Suprapubic skin (tissue), 4 donors: ENCODE measurements around the gene BMF. TPM values are rescaled to one million over a fixed set of nuclear protein-coding genes. Genes with fewer than 3 reads are reported as not detected.

Experiments
- DNase-seq, 2 donors: peaks; one replicate each; pipeline ENCODE4 v3.0.0-alpha.2; 2019; ENCODE audit warnings: low spot score in 2 of 2
- H3K27ac ChIP-seq: fragments of 200-600 bp; sonication (generic); one replicate; pipeline ENCODE4 v1.5.1; 2019
- H3K27me3 ChIP-seq: fragments of 200-600 bp; sonication (generic); one replicate; pipeline ENCODE4 v1.5.1; 2019
- H3K36me3 ChIP-seq: fragments of 200-600 bp; sonication (generic); one replicate; pipeline ENCODE4 v1.5.1; 2019
- H3K4me1 ChIP-seq: fragments of 200-600 bp; sonication (generic); one replicate; pipeline ENCODE4 v1.5.1; 2019
- H3K4me3 ChIP-seq: fragments of 200-600 bp; sonication (generic); one replicate; pipeline ENCODE4 v1.5.1; 2019; ENCODE audit warnings: mild to moderate bottlenecking
- H3K9me3 ChIP-seq: fragments of 200-600 bp; sonication (generic); one replicate; pipeline ENCODE4 v1.5.1; 2019
- CTCF ChIP-seq, 2 donors: fragments of 200-600 bp in 1 of 2; fragments of 450-650 bp in 1 of 2; sonication (generic) in 1 of 2; IDR thresholded peaks; one replicate each; pipeline ENCODE4 v1.5.1; 2016 to 2019; ENCODE audit warnings: antibody characterized with exemption in 2 of 2, mild to moderate bottlenecking in 1 of 2, moderate library complexity in 1 of 2
- EP300 ChIP-seq: sonication (generic); formaldehyde crosslinking; IDR thresholded peaks from one replicate; pipeline ENCODE4 v1.6.1; 2017; ENCODE audit warnings: antibody characterized with exemption
- POLR2A ChIP-seq, 2 donors: fragments of 450-650 bp; IDR thresholded peaks; one replicate each; pipeline ENCODE4 v1.6.1; 2017; ENCODE audit warnings: antibody characterized with exemption in 2 of 2, mild to moderate bottlenecking in 2 of 2, moderate library complexity in 2 of 2
- POLR2AphosphoS5 ChIP-seq, 3 donors: sonication (generic); formaldehyde crosslinking; IDR thresholded peaks; one replicate each; pipeline ENCODE4 v1.6.1; 2017; ENCODE audit warnings: antibody characterized with exemption in 3 of 3
- WGBS: methylation state at CpG from one replicate; pipeline ENCODE4 v1.1.5; 2018; 5-methylcytosine and 5-hydroxymethylcytosine counted together
- total RNA-seq, 4 donors: library from RNA; depleted of rRNA; stranded (reverse); fragments of >200 nt; gene quantifications; one replicate each; pipeline ENCODE4 v1.1.0, GENCODE V29; 2016

BMF gene
- total RNA-seq, 4 donors from 2014 or later, result 2.6 to 11.1 (median 9.8) TPM

- no peak overlapping the region for H3K4me3 ChIP-seq
- no peaks in the 10 kb centered on the region for H3K36me3 ChIP-seq
- H3K9me3 ChIP-seq, result no peaks in the 10 kb centered on the region
- no peak for DNase-seq
- WGBS, result 90% methylated on average over 5 of the region's 5 CpGs
- no peak for TF ChIP-seq POLR2A (IDR thresholded peaks at IDR 0.05)
- no peak for TF ChIP-seq EP300
- no peak for TF ChIP-seq POLR2AphosphoS5 (IDR thresholded peaks at IDR 0.05)
- TF ChIP-seq CTCF (IDR thresholded peaks at IDR 0.05), result no peak
- H3K27me3 ChIP-seq, result no peaks in the 10 kb centered on the region
- peaks cover 51% of the 10 kb centered on the region for H3K4me1 ChIP-seq
- H3K27ac ChIP-seq, result no peak overlapping the region
Observed at GRCh38 chr15:40042791-40043320, 65.8 kb downstream of the BMF start.

- Histone ChIP-seq H3K4me1 (peaks cover 35% of the 10 kb centered on the region), H3K27me3 (no peaks in the 10 kb centered on the region), H3K4me3 (no peak overlapping the region), H3K36me3 (peaks cover 15% of the 10 kb centered on the region), H3K9me3 (no peaks in the 10 kb centered on the region), H3K27ac (no peak overlapping the region)
- 77% methylated on average over 3 of the region's 3 CpGs for WGBS
- no peak for DNase-seq
- TF ChIP-seq POLR2AphosphoS5 (IDR thresholded peaks at IDR 0.05) (no peak), EP300 (no peak), POLR2A (IDR thresholded peaks at IDR 0.05) (no peak), CTCF (IDR thresholded peaks at IDR 0.05) (no peak)
Observed at GRCh38 chr15:40040770-40041169, 67.9 kb downstream of the BMF start.

GRCh38 chr15:40040293-40040635 is 68.4 kb downstream of the BMF start:
- Histone ChIP-seq H3K9me3 (no peaks in the 10 kb centered on the region), H3K4me3 (no peak overlapping the region), H3K4me1 (peaks cover 30% of the 10 kb centered on the region), H3K27ac (peak overlapping the region; percentile 96), H3K36me3 (peaks cover 20% of the 10 kb centered on the region), H3K27me3 (no peaks in the 10 kb centered on the region)
- WGBS, result 72% methylated on average over 6 of the region's 6 CpGs
- no peak for TF ChIP-seq POLR2A (IDR thresholded peaks at IDR 0.05)
- TF ChIP-seq POLR2AphosphoS5 (IDR thresholded peaks at IDR 0.05), result no peak
- no peak for TF ChIP-seq CTCF (IDR thresholded peaks at IDR 0.05)
- no peak for TF ChIP-seq EP300
- no peak for DNase-seq

- WGBS, result under 1% methylated on average over 45 of the region's 59 CpGs
- Histone ChIP-seq H3K4me3 (peak within 1 kb of the TSS; percentile 85), H3K9me3 (no peaks in the 10 kb centered on the region), H3K27ac (peak within 1 kb of the TSS; percentile 96), H3K27me3 (no peaks in the 10 kb centered on the region), H3K4me1 (peaks cover 21% of the 10 kb centered on the region), H3K36me3 (peaks cover 34% of the 10 kb centered on the region)
- peak; percentile 97 to 98 for DNase-seq
- TF ChIP-seq EP300 (no peak), POLR2AphosphoS5 (IDR thresholded peaks at IDR 0.05) (peak; percentile 76 to 86 (median 77)), CTCF (IDR thresholded peaks at IDR 0.05) (peak in 1 of 2 donors; percentile 20), POLR2A (IDR thresholded peaks at IDR 0.05) (peak in 1 of 2 donors; percentile 79)
Observed at GRCh38 chr15:40038638-40039543, 69.8 kb downstream of the BMF start, which contains the start of gene SRP14. Gene SRP14, minus strand, starts transcription at chr15:40039181. Its CDS starts 65 bp downstream, at chr15:40039116.

- TF ChIP-seq CTCF (IDR thresholded peaks at IDR 0.05) (no peak), POLR2AphosphoS5 (IDR thresholded peaks at IDR 0.05) (no peak), EP300 (no peak), POLR2A (IDR thresholded peaks at IDR 0.05) (no peak)
- peak overlapping the region; percentile 96 for H3K27ac ChIP-seq
- no peaks in the 10 kb centered on the region for H3K27me3 ChIP-seq
- H3K4me1 ChIP-seq, result peaks cover 21% of the 10 kb centered on the region
- under 1% methylated on average over 18 of the region's 18 CpGs for WGBS
- no peaks in the 10 kb centered on the region for H3K9me3 ChIP-seq
- H3K36me3 ChIP-seq, result peaks cover 40% of the 10 kb centered on the region
- peak overlapping the region; percentile 85 for H3K4me3 ChIP-seq
- no peak for DNase-seq
Observed at GRCh38 chr15:40038275-40038637, 70.4 kb downstream of the BMF start.
